PFSK-1 (cell line): ENCODE measurements around the gene POLR3H.

Experiments used
- POLR2AphosphoS5 ChIP-seq: IDR thresholded peaks from 2 replicates; pipeline ENCODE4 v1.6.1; 2012; ENCODE audit warnings: low read depth, mild to moderate bottlenecking, control low read depth, low read length, moderate library complexity
- SIN3A ChIP-seq: IDR thresholded peaks from 2 replicates; pipeline ENCODE4 v1.6.1; 2012; ENCODE audit warnings: mild to moderate bottlenecking, low read length, moderate library complexity, borderline replicate concordance; ENCODE audit not compliant: insufficient read depth
- TAF1 ChIP-seq: IDR thresholded peaks from 2 replicates; pipeline ENCODE4 v1.6.1; 2012; ENCODE audit warnings: low read length, control low read depth, borderline replicate concordance; ENCODE audit not compliant: insufficient read depth
- TF ChIP-seq, protein P1 (sequence below), 2 experiments: IDR thresholded peaks; 2 replicates each; pipeline versions ENCODE4 v1.6.1 to v1.8.0; 2011 to 2012; ENCODE audit warnings: low read depth in 2 of 2, low read length in 2 of 2, control low read depth in 1 of 2, inconsistent platforms in 1 of 2, mild to moderate bottlenecking in 1 of 2, moderate library complexity in 1 of 2; ENCODE audit not compliant: insufficient read depth in 1 of 2

DNA sequence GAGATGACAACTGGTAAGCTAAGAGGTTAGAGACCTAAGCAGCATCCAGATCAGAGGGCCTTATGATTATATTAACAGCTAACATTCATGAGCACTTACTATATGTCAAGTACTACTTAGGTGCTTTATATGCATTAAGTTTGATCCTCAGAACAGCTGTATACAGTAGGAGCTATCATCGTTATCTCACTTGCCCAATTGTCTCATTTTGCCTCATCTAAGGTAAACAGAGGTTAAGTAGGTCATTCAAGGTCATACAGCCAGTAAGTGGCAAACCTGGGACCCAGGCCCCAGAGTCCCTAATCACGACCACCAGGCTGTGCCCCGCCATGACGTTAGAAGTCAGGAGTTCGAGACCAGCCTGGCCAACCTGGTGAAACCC, 4.6 kb upstream of the POLR3H start:
- TF ChIP-seq TAF1 (no peak), POLR2AphosphoS5 (no peak), SIN3A (no peak)
- TF ChIP-seq, protein P1, sequence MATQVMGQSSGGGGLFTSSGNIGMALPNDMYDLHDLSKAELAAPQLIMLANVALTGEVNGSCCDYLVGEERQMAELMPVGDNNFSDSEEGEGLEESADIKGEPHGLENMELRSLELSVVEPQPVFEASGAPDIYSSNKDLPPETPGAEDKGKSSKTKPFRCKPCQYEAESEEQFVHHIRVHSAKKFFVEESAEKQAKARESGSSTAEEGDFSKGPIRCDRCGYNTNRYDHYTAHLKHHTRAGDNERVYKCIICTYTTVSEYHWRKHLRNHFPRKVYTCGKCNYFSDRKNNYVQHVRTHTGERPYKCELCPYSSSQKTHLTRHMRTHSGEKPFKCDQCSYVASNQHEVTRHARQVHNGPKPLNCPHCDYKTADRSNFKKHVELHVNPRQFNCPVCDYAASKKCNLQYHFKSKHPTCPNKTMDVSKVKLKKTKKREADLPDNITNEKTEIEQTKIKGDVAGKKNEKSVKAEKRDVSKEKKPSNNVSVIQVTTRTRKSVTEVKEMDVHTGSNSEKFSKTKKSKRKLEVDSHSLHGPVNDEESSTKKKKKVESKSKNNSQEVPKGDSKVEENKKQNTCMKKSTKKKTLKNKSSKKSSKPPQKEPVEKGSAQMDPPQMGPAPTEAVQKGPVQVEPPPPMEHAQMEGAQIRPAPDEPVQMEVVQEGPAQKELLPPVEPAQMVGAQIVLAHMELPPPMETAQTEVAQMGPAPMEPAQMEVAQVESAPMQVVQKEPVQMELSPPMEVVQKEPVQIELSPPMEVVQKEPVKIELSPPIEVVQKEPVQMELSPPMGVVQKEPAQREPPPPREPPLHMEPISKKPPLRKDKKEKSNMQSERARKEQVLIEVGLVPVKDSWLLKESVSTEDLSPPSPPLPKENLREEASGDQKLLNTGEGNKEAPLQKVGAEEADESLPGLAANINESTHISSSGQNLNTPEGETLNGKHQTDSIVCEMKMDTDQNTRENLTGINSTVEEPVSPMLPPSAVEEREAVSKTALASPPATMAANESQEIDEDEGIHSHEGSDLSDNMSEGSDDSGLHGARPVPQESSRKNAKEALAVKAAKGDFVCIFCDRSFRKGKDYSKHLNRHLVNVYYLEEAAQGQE (IDR thresholded peaks at IDR 0.05; ENCODE audit: insufficient read depth in 1 of 2, low read depth in 2 of 2, low read length in 2 of 2), result no peak
